HEK293 (cell line): Measurements from ENCODE around the gene ZMYM2.

Experiments
- CTCF ChIA-PET: fragments of 350-600 bp; formaldehyde crosslinking; extraction: SDS; loops from one replicate; lab custom pipeline; 2021; ENCODE audit warnings: antibody characterized with exemption; lab: Yijun Ruan, JAX
- POLR2A ChIA-PET: fragments of 300-600 bp; formaldehyde crosslinking; extraction: SDS; loops from one replicate; lab custom pipeline; 2020; ENCODE audit warnings: antibody characterized with exemption, inconsistent platforms; lab: Yijun Ruan, JAX
- H3K27ac ChIP-seq: fragments of 200-500 bp; sonication (Bioruptor generic); 2 replicates; pipeline ENCODE4 v1.5.1; 2014; ENCODE audit warnings: low read depth, low read length, control low read depth, inconsistent platforms; ENCODE audit errors: extremely low read depth
- H3K36me3 ChIP-seq, 2 experiments: fragments of 200-500 bp in 1 of 2; sonication (Bioruptor generic) in 1 of 2; 1 replicate in 1 of 2; 2 replicates in 1 of 2; pipeline ENCODE4 v1.5.1; 2014 to 2017; ENCODE audit warnings: inconsistent platforms in 2 of 2, low read length in 2 of 2; ENCODE audit not compliant: control insufficient read depth in 2 of 2, insufficient read depth in 1 of 2
- H3K4me1 ChIP-seq: fragments of 200-500 bp; sonication (Bioruptor generic); 2 replicates; pipeline ENCODE4 v1.5.1; 2014; ENCODE audit warnings: mild to moderate bottlenecking, low read length, inconsistent platforms; ENCODE audit not compliant: control insufficient read depth, insufficient read depth
- H3K4me3 ChIP-seq: 2 replicates; pipeline ENCODE4 v1.5.1; 2011; ENCODE audit warnings: low read depth, mild to moderate bottlenecking, control low read depth, low read length, moderate library complexity
- H3K9me3 ChIP-seq: fragments of 200-500 bp; sonication (Bioruptor generic); 2 replicates; pipeline ENCODE4 v1.5.1; 2014; ENCODE audit warnings: low read depth, low read length, inconsistent platforms; ENCODE audit not compliant: control insufficient read depth, insufficient read depth
- SCRT1 ChIP-seq: fragments of 450-650 bp; formaldehyde crosslinking; IDR thresholded peaks from 2 replicates; pipeline ENCODE4 v1.5.1; 2016; ENCODE audit warnings: missing biosample characterization, missing genetic modification characterization, borderline replicate concordance
- SCRT2 ChIP-seq: fragments of 450-650 bp; formaldehyde crosslinking; IDR thresholded peaks from 2 replicates; pipeline ENCODE4 v1.5.1; 2016; ENCODE audit warnings: missing biosample characterization, missing genetic modification characterization
- SETDB1 ChIP-seq: IDR thresholded peaks from one replicate; pipeline ENCODE4 v1.6.1; 2017; ENCODE audit warnings: mild to moderate bottlenecking, low read length, moderate library complexity, mixed read lengths; ENCODE audit not compliant: insufficient read length
- TRIM28 ChIP-seq: IDR thresholded peaks from 2 replicates; pipeline ENCODE4 v1.6.1; 2011; ENCODE audit warnings: low read length, control low read depth, borderline replicate concordance
- ZBTB8A ChIP-seq: fragments of 450-650 bp; formaldehyde crosslinking; IDR thresholded peaks from 2 replicates; pipeline ENCODE4 v1.5.1; 2016; ENCODE audit warnings: missing biosample characterization, missing genetic modification characterization
- ZNF112 ChIP-seq: fragments of 450-650 bp; formaldehyde crosslinking; IDR thresholded peaks from 2 replicates; pipeline ENCODE4 v1.5.0; 2017; ENCODE audit warnings: missing biosample characterization, missing genetic modification characterization
- ZNF146 ChIP-seq: fragments of 450-650 bp; formaldehyde crosslinking; IDR thresholded peaks from 2 replicates; pipeline ENCODE4 v1.5.1; 2016; ENCODE audit warnings: missing biosample characterization, missing genetic modification characterization
- ZNF24 ChIP-seq: fragments of 450-650 bp; formaldehyde crosslinking; IDR thresholded peaks from 2 replicates; pipeline ENCODE4 v1.5.1; 2016; ENCODE audit warnings: missing biosample characterization, missing genetic modification characterization
- ZNF266 ChIP-seq: fragments of 450-650 bp; formaldehyde crosslinking; IDR thresholded peaks from 2 replicates; pipeline ENCODE4 v1.5.1; 2016; ENCODE audit warnings: missing biosample characterization, missing genetic modification characterization, low read depth
- ZNF555 ChIP-seq: fragments of 450-650 bp; formaldehyde crosslinking; conservative IDR thresholded peaks from 2 replicates; pipeline ENCODE4 v1.5.1; 2017; ENCODE audit warnings: missing biosample characterization, mild to moderate bottlenecking, missing genetic modification characterization, inconsistent platforms
- ZNF558 ChIP-seq: fragments of 450-650 bp; formaldehyde crosslinking; IDR thresholded peaks from 2 replicates; pipeline ENCODE4 v1.5.1; 2016; ENCODE audit warnings: missing biosample characterization, missing genetic modification characterization
- ZNF654 ChIP-seq: fragments of 450-650 bp; formaldehyde crosslinking; IDR thresholded peaks from 2 replicates; pipeline ENCODE4 v1.5.1; 2016; ENCODE audit warnings: low read depth, missing biosample characterization, missing genetic modification characterization
- ZNF660 ChIP-seq: fragments of 450-650 bp; IDR thresholded peaks from 2 replicates; pipeline ENCODE4 v1.5.1; 2018; ENCODE audit warnings: missing biosample characterization, mild to moderate bottlenecking, missing genetic modification characterization
- ZNF785 ChIP-seq: fragments of 450-650 bp; formaldehyde crosslinking; IDR thresholded peaks from 2 replicates; pipeline ENCODE4 v1.5.1; 2016; ENCODE audit warnings: missing biosample characterization, missing genetic modification characterization

ZMYM2 gene

GRCh38 chr13:19978831-19979437 lies 20.4 kb downstream of the ZMYM2 start:
- Histone ChIP-seq H3K4me3 (no peak overlapping the region), H3K27ac (no peak overlapping the region), H3K9me3 (no peaks in the 10 kb centered on the region), H3K36me3 (peaks cover 8 to 35% of the 10 kb centered on the region in 2 experiments), H3K4me1 (no peaks in the 10 kb centered on the region)
- POLR2A ChIA-PET, result no interaction called here
- TF ChIP-seq ZNF558 (peak; percentile 78; the same call in 1 of the 2 replicates), TRIM28 (peak; percentile 79), ZNF266 (no peak), ZNF146 (tag by site-specific recombination) (no peak), SETDB1 (peak; percentile 96)
- CTCF ChIA-PET, result no interaction called here

GRCh38 chr13:19981685-19982238 lies 23.2 kb downstream of the ZMYM2 start:
- Histone ChIP-seq H3K9me3 (no peaks in the 10 kb centered on the region), H3K4me1 (no peaks in the 10 kb centered on the region), H3K36me3 (peaks cover 8 to 12% of the 10 kb centered on the region in 2 experiments), H3K27ac (no peak overlapping the region), H3K4me3 (no peak overlapping the region)
- ChIA-PET CTCF (interaction anchor here (0.6 kb wide), 2 partner anchors 22 to 28 kb away, joined by 4 to 5 read pairs; no protein-coding TSS in a partner anchor), POLR2A (no interaction called here)
- TF ChIP-seq ZNF112, result no peak
- TF ChIP-seq ZNF555 (tag by site-specific recombination), result no peak
- no peak for TF ChIP-seq ZBTB8A (tag by site-specific recombination)
- TF ChIP-seq ZNF660 (tag by site-specific recombination), result no peak

DNA sequence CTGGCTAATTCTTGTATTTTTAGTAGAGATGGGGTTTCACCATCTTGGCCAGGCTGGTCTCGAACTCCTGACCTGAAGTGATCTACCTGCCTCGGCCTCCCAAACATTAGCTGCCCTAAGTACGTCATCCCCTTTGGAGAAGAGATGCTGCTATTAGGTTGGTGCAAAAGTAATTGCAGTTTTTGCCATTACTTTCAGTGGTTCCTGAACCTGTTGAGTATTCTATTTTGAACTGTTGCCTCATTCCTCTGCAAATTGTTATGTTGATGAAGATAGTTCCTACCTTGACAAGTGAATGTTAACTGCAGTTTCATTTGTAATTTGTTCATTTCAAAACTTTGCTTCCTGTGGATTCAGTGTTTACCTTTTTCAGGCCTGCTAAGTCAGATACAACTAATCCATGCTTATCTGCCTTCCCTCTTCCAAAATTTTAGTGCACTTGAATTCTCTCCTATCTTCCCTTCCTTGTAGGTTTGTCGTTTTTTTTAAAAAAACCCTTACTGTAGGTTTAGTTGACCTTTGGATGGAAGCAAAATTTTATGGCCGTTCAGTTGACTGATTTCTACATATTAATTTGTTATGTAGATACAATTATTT lies 24.0 kb downstream of the ZMYM2 start:
- H3K36me3 ChIP-seq, result peaks cover 8 to 11% of the 10 kb centered on the region in 2 experiments
- H3K27ac ChIP-seq, result no peak overlapping the region
- ChIA-PET POLR2A (no interaction called here), CTCF (no interaction called here)
- H3K4me3 ChIP-seq, result no peak overlapping the region
- no peaks in the 10 kb centered on the region for H3K4me1 ChIP-seq
- TF ChIP-seq SCRT2 (tag by site-specific recombination) (peak; percentile 78), ZNF785 (no peak), SCRT1 (tag by site-specific recombination) (peak; percentile 72)
- no peaks in the 10 kb centered on the region for H3K9me3 ChIP-seq

GRCh38 chr13:19984430-19985218 lies 26.1 kb downstream of the ZMYM2 start:
- ChIA-PET POLR2A (interaction anchor here (0.8 kb wide), 1 partner anchor 204 kb away, joined by 4 read pairs; no protein-coding TSS in a partner anchor), CTCF (interaction anchor here (0.5 to 2.3 kb wide), 16 partner anchors 10 to 269 kb away, joined by 3 to 10 read pairs (median 4); no protein-coding TSS in a partner anchor)
- H3K4me1 ChIP-seq, result no peaks in the 10 kb centered on the region
- H3K9me3 ChIP-seq, result no peaks in the 10 kb centered on the region
- no peak overlapping the region for H3K27ac ChIP-seq
- H3K4me3 ChIP-seq, result no peak overlapping the region
- peak; percentile 40; the same call in 1 of the 2 replicates for TF ChIP-seq ZNF654
- TF ChIP-seq ZNF24 (tag by site-specific recombination), result no peak
- H3K36me3 ChIP-seq, result peaks cover 0 to 1% of the 10 kb centered on the region in 2 experiments; a peak in 2 of 3 replicates
